Stromal cell of bone marrow (primary cell): ENCODE results near the gene ADGRB3.

ENCODE experiments used
- DNase-seq: peaks from one replicate; pipeline ENCODE4 v3.0.0-alpha.2; 2012; ENCODE audit warnings: low read depth

The ADGRB3 gene

DNA sequence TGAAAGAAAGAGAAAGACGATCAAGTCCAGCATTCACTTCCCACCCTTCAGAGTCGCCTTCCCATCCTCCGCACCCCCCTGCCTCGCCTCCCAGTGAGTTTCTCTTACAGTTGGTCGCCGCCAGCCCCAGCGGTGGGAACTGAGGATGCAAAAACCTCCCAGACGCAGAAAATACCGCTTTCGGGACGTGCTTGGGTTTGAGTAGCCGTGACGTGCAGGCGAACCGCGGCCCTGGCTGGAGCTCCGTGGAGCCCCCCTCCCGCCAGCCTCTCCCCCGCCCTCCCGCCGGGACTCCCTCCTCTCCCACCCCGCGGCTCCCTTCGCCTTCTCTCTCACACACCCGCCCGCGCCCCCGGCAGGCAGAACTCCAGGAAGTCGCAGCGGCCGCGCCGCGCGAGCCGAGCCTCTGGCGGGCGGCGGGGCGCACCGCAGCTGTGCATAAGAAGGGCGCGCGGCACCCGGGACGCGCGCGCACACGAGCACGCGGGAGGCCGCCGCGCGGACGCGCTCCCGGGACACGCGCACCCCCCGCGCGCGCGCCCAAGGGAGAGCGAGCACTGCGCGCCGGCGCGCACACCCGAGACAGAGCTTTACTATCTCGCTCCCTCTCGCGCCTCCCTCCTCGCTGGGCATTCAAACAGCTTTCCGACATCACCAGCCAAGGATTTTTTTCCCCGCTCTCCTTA, at the start of gene ADGRB3:
Gene ADGRB3, plus strand, starts transcription at position 557 of the 686 bp plus-strand sequence. CDS start 3,394 bp downstream, outside the sequence.
- no peak for DNase-seq

DNA sequence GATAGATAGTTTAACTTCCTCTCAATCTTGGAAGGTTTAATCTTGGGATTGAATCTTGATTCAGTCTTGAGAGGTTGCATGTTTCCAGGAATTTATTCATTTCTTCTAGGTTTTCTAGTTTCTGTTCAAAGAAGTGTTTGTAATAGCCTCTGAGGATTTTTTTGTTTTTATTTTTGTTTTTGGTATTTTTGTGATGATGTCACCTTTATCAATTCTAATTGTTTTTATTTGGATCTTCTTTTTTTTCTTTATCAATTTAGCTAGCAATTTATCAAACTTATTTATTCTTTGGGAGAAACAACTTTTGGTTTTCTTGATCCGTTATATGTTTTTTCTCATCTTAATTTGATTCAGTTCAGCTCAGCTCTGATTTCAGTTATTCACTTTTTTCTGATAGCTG, 41.5 kb upstream of the ADGRB3 start:
- no peak for DNase-seq

DNA sequence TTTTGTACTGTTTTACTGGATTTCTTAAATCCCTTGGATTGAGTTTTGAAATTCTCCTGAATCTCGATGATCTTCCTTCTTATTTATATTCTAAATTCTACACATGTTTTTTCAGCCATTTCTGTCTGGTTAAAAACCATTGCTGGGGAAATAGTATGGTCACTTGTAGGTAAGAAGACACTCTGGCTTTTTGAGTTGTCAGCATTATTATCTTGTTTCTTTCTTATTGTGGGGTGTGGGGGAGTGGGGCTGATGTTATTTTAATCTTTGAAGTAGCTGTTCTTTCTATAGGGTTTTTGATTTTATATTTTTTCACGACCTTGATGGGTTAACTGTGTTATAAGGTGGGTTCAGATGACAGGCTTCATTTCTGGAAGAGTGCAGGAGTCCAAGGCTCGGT, 37.4 kb upstream of the ADGRB3 start:
- DNase-seq, result no peak

DNA sequence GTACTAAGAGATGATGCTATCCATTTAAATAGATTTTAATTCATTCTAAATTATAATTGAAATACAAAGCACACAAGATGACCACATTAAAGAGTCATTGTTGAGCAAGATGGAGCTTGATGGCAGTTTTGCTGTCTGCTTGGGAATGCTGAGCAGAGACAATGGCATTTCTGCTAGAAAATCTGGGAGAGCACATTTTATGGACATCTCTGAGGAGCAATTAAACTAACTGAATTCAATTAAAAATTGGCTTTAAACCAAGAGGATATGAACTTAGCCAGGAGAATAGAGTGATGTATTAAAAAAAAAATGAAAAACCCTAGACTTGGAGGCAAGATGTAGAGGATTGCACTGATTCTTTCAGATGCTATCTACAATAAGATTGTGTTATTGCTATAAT, 19.1 kb upstream of the ADGRB3 start:
- no peak for DNase-seq

DNA sequence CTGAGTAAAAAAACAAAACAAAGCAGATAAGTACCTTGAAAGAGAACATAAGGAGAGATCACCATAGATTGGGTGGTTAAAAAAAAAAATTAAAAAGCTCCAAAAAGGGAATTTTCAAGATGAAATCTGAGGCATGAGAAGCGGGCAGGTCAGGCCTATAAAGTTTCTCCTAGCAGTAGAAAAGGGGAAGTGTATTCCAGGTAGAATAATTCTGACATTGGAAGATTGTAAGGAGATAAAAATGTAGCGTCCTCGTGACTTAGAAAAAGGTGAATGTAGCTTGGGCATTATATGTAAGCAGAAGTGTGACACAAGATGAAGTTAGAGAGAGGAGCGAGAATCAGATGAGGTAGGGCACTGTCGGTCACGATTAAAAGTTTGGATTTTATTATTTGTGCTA, 9.1 kb upstream of the ADGRB3 start:
- no peak for DNase-seq

DNA sequence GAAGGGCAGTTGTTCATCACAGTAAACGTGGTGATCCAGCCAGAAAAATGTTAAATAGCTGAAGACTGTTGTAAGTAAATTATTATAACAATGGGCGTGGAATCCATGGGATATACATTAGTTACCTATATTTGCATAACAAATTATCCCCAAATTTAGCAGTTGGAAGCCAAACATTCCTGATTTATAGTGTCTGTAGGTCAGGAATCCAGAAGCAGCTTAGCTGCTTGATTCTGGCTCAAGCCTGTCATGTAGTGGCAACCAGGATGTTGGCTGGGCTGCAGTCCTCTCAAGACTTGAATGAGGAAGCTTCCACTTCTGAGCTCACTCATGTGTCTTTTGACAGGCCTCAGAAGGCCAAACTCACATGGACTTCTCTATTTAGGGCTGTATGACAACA, 6.9 kb upstream of the ADGRB3 start:
- DNase-seq, result no peak

DNA sequence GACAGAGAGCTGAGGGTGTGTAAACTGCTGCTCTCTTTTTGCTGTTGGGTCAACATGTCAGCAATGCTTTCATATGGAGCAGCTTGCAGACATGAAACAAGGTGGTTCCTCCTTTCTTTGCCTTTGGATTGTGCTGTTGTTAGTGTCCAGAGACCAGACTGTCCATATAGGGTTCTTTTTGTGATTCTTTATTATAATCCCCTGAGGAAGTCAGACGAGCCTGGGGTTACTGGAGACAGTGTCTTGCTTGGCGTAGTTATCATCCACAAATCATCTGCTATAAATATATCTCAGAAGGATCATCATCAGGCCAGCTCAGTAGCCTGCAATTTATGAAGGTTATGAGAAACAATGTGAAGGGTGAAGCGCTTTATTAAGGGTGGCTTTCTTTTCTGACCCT, 2.3 kb upstream of the ADGRB3 start:
- DNase-seq, result no peak

DNA sequence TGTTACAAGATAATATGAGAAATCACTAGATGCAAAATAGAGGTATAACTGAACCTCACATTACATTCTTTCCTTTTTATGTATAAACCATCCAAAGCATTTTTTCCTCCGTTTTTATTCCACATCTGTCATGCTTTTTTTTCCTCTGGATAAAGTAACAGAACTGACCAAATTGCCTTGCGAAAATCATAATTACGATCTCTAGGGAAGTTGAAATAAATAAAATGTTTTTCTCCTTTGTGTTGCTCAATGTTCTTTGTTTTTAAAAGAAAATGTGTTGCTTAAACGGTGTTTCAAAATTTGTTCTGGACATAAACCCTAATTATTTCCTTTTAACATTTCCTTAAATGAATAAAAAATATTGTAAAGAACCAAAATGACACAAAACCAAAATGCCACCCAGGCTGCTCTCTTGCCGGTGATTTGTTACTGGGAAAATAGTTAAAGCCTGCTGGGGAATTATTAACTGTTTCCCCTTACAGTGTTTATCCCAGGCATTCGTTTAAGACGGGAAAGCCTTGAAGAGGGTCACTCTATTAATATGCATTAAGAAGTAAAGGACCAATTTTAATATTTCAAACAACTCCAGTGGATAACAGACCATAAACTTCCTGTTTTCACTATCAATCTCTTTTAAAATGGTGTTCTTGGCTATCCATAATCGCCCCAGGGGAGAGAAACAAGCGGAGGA, 1.7 kb upstream of the ADGRB3 start:
- DNase-seq, result no peak

DNA sequence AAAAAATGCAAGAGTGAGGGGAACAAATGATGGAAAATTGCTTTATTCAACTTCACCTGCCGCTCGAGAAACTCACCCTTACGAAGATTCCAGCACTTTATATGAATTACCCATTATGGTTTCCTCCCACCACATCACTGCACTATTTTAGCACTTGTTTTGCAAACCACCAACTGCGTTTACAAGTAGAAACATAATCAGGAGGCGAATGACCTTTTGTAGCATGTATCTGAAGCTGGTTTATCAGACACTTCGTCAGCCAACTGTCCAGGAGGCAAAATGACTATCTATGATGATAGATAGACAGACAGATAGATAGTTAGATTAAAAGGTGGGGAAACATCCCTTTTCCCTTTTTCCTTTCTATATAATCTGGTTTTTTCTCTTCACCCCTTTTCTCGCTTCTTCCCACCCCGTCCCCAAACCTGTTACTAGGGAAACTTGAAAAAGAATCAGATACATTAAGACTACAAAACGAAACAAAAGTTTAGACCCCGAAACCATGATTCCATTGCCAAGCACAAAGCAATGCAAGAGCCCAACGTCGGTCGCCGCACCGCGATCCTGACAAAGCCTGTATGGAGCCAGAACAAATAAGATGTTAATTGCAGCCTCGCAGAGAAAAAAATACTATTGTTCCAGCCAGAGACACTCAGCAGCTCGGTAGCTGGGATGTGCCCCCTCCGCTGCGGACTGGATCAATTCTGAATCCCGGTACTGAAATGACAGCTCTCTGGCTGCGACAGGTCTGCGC, 933 bp upstream of the ADGRB3 start:
- DNase-seq, result no peak

DNA sequence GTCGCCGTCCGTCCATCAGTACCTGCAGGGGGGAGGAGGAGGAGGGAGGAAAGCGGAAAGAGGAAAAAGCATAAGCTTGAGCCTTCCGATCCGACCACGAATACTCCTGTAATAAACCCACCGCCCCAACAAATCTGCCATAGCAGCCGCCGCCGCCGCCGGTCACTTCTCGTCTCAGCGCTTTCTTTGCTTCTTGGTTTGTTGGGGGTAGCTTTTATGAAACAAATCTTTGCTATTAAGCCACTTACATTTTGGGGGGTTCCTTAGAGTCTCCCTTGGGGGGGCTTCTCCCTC, 277 bp downstream of the ADGRB3 start:
- no peak for DNase-seq

DNA sequence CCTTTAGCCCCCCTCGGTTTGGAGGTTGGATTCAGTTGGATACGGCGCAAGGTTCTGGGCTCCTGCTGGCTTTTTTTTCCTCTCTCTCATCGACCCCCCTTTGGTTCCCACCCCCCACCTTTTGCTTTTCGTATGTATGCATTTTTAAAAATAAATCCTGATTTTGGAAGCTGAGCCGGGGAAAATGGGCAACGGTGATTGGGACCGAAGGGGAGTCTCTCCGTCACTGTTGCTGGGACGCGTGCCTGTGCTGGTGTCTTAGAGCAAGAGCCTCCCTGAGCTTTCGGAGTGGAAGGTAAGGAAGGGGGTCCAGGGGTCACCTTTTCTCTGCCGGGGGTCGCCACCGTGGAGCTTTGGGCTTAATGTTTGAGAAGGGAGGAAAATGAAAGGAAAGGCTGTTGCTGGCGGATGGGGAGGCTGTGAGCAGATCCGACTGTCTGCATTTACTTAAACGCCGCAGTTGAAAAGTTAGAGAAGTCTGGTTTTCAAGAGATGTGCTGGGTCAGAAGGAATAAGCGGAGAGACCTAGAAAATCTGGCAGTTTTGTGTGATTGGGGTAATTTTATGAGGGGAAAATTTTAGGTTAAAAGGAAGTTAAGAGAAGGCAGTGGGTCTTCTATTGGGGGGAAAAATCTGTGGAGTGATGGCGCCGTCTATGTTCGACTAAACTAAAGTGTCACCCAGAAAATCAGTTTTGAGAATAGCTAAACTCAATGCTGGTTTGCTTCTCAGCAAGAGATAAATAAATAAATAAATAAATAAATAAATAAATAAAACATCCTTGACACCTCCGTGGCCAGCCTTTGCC, 828 bp downstream of the ADGRB3 start:
- no peak for DNase-seq

DNA sequence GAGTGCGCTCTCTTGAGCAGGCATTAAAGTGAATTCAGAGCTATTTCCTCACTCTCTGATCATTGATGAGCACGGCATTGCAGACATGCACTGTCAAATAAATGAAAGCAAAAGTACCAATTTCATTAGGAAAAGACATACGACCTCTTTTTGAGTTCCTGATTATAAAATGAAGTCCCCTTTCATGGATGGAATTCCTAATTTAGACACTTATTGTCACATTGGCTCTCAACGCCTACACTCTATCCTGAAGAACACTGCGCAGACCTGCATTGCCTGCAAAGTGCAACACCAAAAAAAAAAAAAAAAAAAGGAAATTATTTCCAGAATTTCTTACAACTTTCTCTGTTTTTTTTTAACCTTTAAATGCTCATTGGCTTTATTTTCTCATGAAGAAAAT, 1.6 kb downstream of the ADGRB3 start:
- DNase-seq, result no peak

DNA sequence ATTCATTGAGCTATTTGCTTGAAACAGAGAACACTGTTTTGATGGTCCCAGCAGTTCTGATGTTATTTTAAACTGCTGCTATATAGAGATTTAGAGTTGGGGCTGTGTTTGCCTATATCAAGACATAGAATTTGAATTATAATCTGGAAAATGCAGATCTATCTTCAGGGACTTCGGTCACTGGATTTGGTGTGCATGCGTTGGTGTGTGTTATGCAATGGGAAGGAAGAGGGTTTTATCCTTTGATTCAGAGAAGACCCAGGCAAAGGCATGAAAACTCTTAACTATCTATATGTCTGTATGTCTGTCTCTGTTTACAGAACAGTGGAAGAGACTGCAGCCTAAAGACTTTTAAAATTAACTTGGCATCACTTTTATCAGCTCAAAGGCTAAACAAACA, 2.0 kb downstream of the ADGRB3 start:
- no peak for DNase-seq

DNA sequence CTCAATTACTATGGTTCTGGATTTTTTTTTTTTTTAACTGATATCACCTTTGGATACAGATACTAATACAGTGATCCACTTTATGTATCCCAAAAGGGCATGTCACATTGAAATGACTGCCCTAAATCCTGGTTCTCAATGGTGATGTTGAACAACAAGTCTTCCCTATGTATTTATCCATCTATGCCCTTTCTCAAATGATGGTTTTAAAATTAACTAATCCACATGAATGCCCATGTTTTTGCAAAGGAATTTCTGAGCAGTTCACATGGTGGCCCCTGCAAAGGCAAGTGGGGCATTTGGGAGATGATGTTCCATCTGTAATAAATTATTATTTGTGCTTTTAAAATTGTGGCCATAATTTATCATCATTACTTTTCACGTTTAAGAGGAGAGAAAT, 2.7 kb downstream of the ADGRB3 start:
- DNase-seq, result no peak

DNA sequence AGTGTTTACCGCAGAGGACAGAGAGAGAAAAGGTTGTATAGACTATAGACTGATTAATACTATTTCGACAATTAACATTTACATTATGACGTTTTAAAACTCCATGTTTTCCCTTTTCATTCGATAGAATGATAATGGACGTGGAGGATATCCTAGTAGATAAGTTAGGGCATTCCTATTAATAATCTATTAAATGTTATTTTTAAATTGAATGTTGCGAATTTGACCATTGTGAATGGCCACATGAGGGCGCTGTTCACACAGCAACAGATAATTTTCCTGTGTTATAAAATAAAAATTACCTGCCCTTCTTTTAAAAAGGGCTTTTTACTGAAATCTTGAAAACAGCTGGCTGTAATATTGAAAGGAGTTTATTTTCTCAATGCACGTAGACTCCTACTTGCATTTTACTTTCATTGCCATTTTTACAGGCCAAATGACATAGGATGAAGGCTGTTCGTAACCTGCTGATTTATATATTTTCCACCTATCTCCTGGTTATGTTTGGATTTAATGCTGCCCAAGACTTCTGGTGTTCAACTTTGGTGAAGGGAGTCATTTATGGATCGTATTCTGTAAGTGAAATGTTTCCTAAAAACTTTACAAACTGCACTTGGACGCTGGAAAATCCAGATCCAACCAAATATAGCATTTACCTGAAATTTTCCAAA, 3.3 kb downstream of the ADGRB3 start:
- no peak for DNase-seq

DNA sequence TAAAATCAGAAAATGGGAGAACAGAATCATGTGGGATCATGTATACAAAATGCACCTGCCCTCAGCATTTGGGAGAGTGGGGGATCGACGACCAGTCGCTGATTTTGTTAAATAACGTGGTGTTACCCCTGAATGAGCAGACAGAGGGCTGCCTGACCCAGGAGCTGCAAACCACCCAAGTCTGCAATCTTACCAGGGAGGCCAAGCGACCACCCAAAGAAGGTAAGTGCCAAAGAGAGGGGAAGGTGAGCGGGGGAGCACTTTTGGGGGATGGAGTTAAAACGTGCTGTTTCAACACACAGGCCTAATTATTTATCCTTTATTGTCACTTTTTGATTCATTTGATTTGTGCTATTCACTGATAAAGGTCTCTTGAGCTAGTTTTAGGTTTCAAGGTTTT, 4.1 kb downstream of the ADGRB3 start:
- DNase-seq, result no peak

DNA sequence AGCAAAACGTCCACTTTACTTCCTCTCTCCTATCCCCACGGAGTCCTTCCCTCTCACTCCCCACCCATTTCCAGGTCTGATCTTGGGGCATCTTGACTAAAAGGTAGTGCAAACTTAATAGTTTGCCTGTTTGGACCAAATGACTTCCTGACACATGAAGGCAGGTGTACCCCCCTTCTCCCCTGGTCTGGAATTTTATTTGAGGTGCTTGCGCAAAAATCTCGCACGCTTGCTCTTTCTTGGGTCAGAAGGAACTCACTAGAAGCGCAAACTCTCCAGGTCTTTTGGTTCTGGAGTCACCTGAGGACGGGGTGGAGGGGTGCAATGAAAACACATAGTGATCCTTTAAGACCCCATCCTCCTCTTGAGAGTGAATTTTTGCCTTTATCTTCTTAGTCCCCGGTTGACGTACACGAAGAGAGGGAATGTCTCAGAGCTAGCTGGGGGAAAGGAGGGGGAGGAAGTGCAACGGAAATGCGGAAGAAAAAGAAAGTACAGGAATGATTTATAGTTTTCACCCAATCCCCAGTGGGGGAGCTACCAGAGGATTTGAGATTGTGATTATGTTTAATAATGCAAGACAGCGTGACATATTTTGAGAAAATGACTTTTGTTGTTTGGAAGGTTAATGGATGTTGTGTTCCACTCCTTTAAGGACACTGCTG, 4.9 kb downstream of the ADGRB3 start:
- no peak for DNase-seq

DNA sequence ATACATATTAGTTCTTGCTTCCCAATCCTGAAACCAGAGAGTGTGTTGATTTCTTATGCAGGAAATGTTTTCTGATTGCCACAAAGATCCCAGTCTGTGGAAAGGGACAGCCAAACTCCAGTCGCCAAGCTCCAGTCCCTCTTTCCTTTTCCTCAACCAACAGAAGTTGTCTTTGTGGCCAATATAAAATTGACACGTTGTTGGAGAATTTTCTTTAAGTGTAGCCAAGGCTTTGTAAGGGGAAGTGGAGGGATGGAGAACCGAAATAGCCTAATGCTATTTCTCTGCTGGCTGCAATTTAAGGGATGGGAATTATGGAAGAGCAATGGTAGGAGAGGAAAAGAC, 5.4 kb downstream of the ADGRB3 start:
- DNase-seq, result no peak

DNA sequence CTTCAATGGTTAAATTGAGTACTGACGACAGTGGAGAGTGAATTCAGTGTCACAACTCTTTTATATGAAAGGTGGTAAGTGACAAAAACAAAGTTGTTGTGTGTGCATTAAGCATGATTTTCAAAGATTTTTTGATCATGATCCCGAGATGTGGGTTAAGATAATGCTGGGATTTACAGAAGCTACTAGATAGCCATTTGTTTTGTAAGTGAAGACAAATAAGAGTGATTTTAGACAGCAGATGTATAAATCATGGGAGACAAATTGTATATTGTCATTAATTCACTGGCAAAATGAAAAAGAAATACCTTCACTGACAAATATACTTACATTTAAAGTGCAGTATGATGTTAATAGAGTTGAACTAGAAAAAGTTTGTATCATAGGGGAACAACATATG, 6.1 kb downstream of the ADGRB3 start:
- no peak for DNase-seq

DNA sequence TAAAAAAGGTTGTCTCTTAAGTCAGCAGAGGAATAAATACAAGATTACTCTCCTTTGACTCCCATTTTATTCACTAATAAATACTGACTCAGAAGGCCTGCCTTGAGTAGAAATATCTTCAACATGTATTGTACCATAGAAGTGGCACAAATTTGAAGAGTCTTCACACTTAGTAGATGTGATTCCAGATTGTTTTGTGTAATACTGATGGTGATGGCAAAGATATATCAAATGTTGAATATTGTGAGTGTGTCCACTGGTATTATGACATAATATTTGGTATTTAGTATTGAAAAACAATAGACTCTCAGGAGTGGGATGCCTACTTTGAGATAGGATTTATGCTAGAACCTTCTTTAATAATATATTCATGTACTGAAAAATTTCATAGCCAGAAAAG, 7.0 kb downstream of the ADGRB3 start:
- DNase-seq, result no peak

DNA sequence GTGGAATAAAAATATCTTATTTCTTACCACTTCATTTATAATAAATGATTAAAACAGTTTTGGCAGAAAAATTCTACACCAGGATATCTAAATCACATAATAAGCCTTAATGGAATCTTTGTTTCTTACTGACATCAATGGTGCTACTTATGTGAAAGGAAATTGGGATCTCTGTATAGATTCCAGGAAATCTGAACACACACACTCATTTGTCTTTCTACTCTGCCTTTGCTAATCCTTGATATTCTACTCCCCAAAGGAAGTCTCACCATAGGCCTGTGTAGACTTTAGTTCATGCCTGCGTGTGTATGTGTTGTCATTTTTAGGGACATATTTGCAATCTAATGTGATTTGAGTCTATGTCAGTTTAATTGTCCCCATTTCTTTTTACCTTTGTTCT, 7.9 kb downstream of the ADGRB3 start:
- DNase-seq, result no peak

DNA sequence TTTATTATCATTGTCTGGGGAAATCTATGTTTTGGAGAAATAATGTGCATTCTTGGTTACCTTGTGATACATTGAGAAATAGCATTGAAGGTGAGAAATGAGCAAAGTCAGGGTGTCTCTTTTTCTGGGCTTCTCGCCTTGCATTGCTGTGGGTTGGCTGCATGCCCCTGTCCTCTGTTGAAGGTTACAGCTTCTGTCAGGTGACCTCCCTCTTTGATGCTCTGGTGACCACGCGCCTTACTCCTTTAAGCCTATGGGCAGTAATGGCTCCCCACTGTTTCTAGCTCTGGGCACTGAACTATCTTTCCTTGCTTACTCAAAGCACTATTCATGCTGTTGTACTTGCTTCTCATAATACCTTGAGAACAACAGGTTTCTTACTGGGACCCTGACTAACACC, 14.6 kb downstream of the ADGRB3 start:
- no peak for DNase-seq
